ENCODE data around the gene RPN1.

DNA sequence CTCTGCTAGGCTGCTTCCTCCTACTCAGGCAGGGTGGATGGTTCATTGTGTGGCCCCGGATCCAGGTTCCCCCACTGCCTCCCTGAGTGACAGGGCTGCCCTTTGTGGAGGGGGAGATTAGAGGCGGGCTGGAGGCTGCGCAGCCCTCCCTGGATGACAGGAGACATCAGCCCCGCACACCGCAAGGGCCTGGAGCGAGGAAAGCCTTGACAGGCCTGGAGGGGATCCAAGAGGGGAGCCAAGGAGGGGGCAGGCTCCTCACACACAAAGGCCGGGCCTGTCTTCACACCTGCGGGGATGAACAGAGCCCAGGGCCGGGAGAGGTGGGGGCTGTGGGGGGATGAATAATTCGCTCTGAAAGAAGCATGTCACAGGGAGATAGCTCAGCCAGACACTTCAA, 72.9 kb downstream of the RPN1 start:
- TF ChIP-seq POLR2A (IDR thresholded peaks at IDR 0.05): no peak
- TF ChIP-seq, protein P1, sequence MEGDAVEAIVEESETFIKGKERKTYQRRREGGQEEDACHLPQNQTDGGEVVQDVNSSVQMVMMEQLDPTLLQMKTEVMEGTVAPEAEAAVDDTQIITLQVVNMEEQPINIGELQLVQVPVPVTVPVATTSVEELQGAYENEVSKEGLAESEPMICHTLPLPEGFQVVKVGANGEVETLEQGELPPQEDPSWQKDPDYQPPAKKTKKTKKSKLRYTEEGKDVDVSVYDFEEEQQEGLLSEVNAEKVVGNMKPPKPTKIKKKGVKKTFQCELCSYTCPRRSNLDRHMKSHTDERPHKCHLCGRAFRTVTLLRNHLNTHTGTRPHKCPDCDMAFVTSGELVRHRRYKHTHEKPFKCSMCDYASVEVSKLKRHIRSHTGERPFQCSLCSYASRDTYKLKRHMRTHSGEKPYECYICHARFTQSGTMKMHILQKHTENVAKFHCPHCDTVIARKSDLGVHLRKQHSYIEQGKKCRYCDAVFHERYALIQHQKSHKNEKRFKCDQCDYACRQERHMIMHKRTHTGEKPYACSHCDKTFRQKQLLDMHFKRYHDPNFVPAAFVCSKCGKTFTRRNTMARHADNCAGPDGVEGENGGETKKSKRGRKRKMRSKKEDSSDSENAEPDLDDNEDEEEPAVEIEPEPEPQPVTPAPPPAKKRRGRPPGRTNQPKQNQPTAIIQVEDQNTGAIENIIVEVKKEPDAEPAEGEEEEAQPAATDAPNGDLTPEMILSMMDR (IDR thresholded peaks at IDR 0.05): no peak

Measured in suprapubic skin (tissue), 3 donors.